AG20443 (cell line): Measurements from ENCODE around the gene PPFIA3.
"Not testable (repeated sequence)": the region's sequence is repeated elsewhere in the genome, so short reads cannot be mapped to it uniquely, and the experiment has no call there.

Source experiments
- DNase-seq: peaks from one replicate; pipeline ENCODE4 v3.0.0; 2012; ENCODE audit warnings: low spot score, mixed read lengths

The PPFIA3 gene

DNA sequence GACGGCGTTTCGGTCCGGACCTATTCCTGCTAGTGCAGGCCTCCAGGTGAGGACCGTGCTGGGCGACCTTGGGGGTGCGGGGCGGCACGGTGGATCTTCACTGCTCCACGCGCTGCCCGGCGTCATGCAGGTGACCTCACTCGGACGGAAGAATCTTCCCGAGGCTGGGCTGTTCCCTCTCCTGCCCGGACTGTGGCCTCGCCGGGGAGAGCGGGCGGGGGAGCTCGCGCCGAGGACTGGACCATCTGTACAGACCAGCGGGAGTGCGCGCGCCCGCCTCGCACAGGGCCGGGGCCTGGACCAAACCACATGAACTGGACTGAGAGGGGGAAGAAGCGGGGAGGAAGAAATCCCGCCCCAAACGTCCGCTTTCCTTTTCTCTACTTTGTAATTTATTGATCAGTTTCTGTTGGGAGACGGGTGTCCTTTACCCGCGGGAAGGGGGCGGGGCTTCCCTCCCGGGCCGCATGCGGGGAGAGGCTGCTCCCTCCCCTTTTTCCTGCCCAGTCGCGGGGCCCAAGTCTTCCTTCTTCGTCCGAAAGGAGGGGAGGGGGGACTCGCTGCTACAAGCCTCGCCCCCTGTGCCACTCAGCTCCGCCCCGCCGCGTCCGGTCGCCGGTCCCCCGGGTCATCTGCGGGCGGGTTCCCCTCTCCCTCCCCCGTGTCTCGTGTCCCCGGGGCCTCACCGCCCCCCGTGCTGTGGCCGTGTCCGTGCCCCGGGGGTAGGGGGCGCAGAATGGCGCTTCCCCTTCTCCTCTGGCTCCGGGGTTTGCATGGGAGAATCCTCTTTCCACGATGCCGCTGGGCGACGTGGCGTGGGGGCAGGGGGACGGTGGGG, 31.0 kb downstream of the PPFIA3 start:
- DNase-seq: peak; percentile 81

DNA sequence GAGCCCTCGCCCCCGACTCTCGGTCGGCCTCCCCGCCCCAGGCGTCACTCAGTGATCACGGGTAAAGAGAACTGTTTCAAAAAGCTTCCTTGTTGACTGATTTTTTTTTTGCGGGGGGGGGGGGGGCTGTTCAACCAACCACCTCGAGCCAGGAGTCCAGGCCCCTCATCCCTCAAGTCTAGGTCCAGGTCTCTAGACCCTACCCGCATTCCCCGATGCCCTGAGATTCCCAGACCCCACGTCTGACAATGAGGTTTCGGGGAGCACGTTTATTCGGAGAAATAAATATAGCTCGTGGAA, 31.6 kb downstream of the PPFIA3 start:
- DNase-seq: no peak

GRCh38 chr19:49151267-49152118, 32.1 kb downstream of the PPFIA3 start:
- peak; percentile 73 for DNase-seq

GRCh38 chr19:49152119-49152550, 32.8 kb downstream of the PPFIA3 start:
- DNase-seq: no peak

DNA sequence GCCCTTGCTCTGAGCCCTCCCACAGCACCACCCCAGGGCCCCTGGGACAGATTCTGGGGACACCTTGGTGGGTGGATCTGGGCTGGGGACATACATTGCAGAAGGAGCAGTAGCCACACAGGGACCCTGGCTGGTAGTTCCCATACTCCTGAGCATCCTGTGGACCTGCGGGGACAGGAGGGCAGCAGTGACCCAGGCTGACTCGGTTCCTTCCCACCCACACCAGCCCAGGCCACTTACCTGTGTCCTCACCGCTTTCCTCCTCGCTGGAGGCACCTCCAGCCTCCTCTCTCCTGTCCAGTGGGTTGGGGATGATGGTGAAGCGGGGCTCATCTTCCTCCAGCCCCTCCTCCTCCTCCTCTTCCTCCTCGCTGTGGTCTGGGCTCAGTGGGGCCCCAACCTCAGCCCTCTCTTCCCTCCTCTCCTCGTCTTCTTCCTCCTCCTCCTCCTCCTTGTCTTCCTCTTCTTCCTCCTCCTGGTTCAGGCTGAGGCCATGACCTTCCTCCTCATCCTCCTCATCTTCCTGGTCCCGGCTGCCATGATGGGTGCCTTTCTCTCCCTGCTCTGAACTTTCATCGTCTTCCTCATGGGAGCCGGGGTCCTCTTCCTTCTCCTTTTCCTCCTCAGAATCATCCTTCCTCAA, 33.9 kb downstream of the PPFIA3 start:
- DNase-seq: no peak

DNA sequence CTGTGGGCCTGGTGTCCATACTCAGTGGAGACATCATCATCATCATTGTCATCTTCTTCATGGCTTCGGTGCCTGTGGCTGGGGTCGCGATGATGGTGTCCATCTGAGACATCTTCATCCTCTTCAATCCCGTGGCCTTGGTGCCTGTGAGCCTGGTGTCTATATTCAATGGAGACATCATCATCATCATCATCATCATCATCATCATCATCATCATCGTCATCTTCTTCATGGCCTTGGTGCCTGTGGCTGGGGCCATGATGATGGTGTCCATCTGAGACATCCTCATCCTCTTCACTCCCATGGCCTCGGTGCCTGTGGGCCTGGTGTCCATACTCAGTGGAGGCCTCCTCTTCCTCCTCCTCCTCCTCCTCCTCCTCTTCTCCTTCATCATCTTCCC, 34.9 kb downstream of the PPFIA3 start:
- DNase-seq: no peak

DNA sequence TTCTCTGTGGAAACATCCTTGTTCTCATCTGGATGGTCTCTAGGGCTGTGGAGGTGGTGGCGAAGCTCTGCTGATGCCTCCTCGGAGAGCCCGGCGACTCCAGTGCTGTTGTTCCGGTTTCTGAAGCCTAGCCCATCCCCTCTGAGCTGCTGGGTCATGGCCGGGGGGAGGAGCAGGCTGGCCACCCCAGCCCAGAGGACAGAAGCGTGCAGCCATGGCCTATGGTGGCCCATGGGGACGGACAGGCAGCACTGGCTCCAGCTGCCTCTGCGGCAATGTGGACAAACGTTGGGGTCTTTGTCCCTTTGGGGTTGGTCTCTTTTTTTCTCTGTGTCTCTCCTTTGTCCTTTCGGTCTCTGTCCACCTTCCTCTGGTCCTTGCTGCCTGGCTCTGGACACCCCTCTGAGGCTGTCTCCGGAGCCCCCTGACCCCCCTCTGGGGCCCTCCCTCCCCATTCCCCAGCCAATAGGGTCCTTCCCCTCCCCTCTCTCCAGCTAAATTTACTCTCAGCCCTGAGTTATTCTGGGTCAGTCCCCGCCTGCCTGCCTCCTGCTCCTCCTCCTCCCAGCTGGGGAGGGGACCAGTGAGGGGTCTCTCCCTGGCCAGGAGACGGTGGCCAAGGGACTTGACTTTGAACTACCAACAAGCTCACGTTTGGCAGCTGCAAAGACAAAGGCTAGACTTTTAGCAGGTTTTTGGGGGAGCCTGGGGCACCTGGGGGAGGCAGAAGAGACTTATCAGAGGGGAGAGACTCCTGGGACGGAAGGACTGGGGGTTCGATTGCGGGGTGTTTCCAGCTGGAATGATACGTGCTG, 35.9 kb downstream of the PPFIA3 start, which contains the start of gene HRC:
TSS of gene HRC (minus strand) at position 392 of the 815 bp plus-strand sequence. CDS start at position 233, 159 bp downstream.
- no peak for DNase-seq

- no peak for DNase-seq
These were observed 36.5 kb downstream of the PPFIA3 start for GRCh38 chr19:49155820-49156346.

DNA sequence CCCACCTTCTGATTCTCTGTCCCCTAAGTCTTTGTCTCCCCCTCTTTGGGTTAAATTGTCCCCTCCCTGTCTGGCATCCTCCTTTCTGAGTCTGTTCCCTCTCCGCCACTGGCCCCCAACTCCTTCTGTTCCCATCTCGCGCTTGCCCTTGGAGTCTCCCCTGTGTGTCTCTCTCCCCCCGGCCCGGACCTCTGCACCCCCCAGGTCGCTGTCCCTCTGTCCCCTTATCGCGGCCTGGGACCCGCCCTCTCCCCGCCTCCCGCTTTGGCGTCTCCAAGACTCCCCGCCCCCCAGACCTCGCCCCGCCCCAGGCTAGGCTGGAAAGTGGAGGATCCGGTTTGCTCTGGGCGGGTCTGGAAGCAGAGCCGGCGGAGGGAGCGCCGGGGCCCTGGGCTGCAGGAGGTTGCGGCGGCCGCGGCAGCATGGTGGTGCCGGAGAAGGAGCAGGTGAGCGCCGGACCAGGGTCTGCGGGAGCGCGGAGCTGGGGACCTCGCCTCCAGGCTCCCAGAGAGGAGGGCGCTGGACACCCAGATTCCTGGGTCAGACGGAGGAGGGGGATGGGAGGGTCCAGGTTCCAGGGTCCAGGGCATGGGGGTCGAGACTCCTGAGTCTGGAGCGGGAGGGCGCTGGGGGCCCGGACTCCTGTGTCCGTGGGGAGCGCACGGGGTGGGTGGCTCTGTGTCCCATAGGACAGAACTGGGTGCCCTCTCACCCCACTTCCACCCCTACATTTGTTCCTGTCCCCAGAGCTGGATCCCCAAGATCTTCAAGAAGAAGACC, 38.3 kb downstream of the PPFIA3 start, which contains the start of gene TRPM4:
TSS of gene TRPM4 (plus strand) at position 348 of the 780 bp plus-strand sequence. CDS start at position 423, 75 bp downstream.
- DNase-seq: peak; percentile 95

DNA sequence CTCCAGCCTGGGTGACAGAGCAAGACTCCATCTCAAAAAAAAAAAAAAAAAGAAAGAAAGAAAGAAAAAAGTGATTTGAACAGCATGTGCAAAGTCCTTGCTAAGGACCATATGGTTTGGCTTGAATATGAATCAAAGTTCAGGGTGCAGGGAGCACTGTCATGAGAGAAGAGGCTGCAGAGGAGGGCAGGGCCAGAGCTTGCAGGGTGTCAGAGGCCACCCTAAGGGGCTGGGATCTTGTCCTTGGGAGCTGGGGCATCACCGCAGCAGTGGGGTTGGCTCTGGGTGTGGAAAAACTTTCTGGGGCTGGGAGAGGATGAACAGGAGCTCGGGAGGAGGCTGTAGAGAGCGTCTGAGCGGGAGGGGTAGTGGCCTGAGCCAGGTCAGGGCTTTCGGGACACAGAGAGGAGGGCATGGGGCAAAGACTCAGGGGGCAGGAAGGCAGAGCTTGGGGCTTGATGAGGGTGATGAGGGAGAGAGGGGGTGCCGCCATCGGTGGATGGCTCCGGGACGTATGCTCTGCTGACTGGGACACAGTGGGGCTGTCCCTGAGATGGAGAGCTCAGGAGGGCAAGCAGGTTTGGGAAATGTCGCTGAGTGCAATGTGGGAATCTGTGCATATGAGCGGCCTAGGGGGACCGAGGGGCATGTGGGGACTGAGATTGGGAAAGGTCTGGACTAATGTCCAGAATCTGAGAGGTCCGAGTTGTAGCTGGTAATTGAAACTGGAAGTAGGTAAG, 41.3 kb downstream of the PPFIA3 start:
- DNase-seq: no peak

- DNase-seq: no peak
These were observed 42.6 kb downstream of the PPFIA3 start for GRCh38 chr19:49161987-49162386.

DNA sequence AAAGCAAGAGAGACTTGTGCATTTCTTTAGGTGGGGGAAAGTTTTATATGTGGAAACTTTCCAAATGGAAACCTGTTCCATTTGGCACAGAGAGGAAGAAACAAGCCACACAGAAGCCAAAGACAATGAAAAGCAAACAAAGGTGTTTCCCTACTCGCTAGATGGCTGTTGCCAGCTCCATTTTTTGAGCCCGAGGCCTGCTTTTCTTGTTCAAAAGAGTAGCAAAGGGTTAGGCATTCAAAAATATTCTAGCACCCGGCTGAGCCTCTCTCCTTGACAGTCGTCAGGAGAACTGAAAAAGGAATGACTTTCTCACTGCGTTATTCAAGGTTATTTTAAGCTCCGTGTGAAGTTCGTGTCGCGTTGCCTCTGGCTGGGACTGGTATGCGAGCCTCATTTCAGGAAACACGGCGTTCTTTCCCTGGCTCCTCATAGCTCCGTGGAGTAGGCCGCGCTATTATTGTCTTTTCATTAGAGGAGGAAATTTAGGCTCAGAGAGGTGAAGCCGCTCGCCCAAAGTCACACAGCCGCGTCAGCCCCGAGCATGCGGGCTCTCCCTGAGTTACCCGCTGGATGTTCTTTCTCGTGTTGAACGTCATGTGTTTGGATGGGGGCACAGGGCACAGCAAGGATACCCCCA, 45.9 kb downstream of the PPFIA3 start:
- DNase-seq: no peak

DNA sequence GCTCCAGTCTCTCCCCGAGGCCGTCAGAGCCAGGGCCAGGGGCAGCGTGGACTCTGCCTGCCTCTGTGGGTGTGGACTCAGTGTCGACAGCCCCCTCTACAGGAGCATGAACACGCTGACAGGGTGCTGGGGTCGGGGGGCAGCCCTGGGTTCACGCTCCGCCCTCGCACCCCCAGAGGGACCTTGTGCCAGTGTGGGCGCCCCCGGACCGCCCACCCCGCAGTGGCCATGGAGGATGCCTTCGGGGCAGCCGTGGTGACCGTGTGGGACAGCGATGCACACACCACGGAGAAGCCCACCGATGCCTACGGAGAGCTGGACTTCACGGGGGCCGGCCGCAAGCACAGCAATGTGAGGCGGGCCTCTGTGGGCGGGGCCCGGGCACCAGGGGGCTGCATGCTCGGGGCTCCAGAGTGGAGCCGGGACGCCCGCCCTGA, 46.5 kb downstream of the PPFIA3 start:
- no peak for DNase-seq

DNA sequence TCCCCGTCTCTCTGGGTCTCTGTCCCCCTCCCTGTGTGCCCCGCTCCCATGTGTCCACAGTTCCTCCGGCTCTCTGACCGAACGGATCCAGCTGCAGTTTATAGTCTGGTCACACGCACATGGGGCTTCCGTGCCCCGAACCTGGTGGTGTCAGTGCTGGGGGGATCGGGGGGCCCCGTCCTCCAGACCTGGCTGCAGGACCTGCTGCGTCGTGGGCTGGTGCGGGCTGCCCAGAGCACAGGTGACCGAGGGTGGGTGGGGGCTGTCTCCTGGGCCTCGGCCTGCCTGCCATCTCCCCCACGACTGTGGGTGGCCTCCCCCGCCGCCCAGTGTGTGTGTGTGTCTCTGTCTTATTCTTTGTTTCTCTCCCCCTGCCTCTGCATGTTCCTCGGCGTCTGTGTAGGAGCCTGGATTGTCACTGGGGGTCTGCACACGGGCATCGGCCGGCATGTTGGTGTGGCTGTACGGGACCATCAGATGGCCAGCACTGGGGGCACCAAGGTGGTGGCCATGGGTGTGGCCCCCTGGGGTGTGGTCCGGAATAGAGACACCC, 48.6 kb downstream of the PPFIA3 start:
- peak; percentile 3 for DNase-seq

DNA sequence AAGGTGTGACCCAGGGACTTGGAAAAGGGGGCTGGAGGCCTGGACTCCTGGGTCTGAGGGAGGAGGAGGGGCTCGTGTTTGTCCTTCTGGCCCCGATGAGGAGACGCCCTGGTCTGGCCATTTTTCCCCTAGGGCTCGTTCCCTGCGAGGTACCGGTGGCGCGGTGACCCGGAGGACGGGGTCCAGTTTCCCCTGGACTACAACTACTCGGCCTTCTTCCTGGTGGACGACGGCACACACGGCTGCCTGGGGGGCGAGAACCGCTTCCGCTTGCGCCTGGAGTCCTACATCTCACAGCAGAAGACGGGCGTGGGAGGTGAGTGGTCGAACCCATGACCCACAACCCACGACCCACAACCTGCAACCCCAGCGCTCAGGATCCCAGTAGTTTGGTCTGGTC, 49.1 kb downstream of the PPFIA3 start:
- DNase-seq: no peak

- DNase-seq: no peak
These were observed 53.9 kb downstream of the PPFIA3 start for GRCh38 chr19:49173198-49173597.

GRCh38 chr19:49180659-49181058, 61.3 kb downstream of the PPFIA3 start:
- DNase-seq: no peak

DNA sequence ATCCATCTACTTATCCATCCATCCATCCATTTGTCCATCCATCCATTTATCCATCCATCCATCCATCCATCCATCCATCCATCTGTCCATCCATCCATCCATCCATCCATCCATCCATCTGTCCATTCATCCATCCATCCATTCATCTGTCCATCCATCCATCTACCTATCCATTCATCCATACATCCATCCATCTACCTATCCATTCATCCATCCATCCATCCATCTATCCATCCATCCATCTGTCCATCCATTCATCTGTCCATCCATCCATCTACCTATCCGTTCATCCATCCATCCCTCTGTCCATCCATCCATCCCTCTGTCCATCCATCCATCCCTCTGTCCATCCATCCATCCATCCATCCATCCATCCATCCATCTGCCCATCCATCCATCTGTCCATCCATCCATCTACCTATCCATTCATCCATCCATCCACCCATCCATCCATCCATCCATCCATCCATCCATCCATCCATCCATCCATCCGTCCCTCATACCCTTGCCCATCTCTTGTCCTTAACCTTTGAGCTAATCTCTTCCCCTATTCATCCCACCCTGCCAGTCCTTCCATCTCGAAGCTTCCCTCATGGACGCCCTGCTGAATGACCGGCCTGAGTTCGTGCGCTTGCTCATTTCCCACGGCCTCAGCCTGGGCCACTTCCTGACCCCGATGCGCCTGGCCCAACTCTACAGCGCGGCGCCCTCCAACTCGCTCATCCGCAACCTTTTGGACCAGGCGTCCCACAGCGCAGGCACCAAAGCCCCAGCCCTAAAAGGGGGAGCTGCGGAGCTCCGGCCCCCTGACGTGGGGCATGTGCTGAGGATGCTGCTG, 62.9 kb downstream of the PPFIA3 start:
- not testable (repeated sequence) for DNase-seq
